Fibroblast of lung (primary cell): ENCODE results near the gene GP5.

Experiments
- CTCF ChIP-seq, 2 donors: IDR thresholded peaks in 1 of 2; conservative IDR thresholded peaks in 1 of 2; 1 replicate in 1 of 2; 2 replicates in 1 of 2; pipeline ENCODE4 v1.5.1; 2011 to 2012; ENCODE audit warnings: low read length in 2 of 2, control low read depth in 1 of 2, inconsistent platforms in 1 of 2, low read depth in 1 of 2, mild to moderate bottlenecking in 1 of 2
- EZH2 ChIP-seq: IDR thresholded peaks from 2 replicates; pipeline ENCODE4 v1.5.1; 2012; ENCODE audit warnings: low read length, control low read depth, mild to moderate bottlenecking; ENCODE audit errors: missing control alignments

DNA sequence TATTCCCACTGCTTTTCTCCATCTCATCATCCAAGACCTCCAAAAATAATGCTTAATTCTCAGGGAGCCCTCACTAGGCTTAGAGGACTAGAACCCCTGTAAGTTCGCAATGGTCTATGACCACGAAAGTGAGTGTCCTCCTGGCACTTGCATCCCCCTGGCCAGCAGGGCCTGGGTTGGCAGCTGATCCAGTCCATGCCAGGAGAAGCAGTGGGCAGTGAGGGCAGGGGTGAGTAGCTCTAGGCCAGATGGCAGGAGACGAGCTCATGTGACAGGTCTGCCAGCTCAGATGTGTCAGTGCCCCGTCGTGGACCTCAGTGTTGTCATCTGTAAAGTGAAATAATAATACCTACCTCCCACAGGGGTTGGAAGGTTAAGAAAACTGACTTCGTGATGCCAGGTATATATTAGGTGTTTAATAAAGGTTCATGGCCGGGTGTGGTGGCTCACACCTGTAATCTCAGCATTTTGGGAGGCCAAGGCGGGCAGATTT lies 11.1 kb downstream of the GP5 start:
- TF ChIP-seq CTCF (conservative IDR thresholded peaks at IDR 0.05 in 1 of 2, IDR thresholded peaks at IDR 0.05 in 1 of 2; ENCODE audit: low read depth in 1 of 2, low read length in 2 of 2) (no peak), EZH2 (no peak)
